Stomach (tissue), 4 donors: Measurements from ENCODE around the gene SLC16A7.

Source experiments
- EP300 ChIP-seq: sonication (generic); formaldehyde crosslinking; IDR thresholded peaks from one replicate; pipeline ENCODE4 v1.6.1; 2017; ENCODE audit warnings: antibody characterized with exemption
- POLR2A ChIP-seq, 4 donors: fragments of 450-650 bp; IDR thresholded peaks; one replicate each; pipeline ENCODE4 v1.6.1; 2016; ENCODE audit warnings: antibody characterized with exemption in 4 of 4, control low read depth in 2 of 4, mild to moderate bottlenecking in 1 of 4, moderate library complexity in 1 of 4
- POLR2AphosphoS5 ChIP-seq, 3 donors: sonication (generic); formaldehyde crosslinking; IDR thresholded peaks; one replicate each; pipeline ENCODE4 v1.6.1; 2016; ENCODE audit warnings: antibody characterized with exemption in 3 of 3
- TF ChIP-seq, protein P1 (sequence below), 7 experiments: fragments of 450-650 bp in 4 of 7; fragments of 200-600 bp in 3 of 7; sonication (generic) in 3 of 7; IDR thresholded peaks; one replicate each; pipeline ENCODE4 v1.5.1; 2016 to 2019; ENCODE audit warnings: antibody characterized with exemption in 7 of 7, control low read depth in 2 of 7, mild to moderate bottlenecking in 1 of 7

DNA sequence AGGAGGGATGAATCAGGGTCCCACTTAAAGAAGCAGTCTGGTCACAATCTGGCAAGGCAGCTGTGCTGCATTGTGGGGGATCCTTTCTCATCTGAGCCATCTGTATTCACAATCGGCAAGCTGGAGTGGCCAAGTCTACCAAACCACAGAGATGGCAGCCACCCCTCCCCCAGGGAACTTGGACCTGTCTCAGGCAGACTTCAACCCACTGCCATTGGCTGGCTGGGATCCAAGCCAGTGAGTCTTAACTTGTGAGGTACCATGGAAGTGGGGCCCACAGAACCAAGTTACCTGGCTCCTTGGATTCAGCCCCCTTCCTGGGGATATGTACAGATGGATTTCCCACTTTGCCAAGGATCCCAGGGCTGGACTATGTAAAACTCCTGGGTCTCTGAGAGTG, 196.8 kb downstream of the SLC16A7 start:
- TF ChIP-seq EP300 = no peak
- TF ChIP-seq, protein P1, sequence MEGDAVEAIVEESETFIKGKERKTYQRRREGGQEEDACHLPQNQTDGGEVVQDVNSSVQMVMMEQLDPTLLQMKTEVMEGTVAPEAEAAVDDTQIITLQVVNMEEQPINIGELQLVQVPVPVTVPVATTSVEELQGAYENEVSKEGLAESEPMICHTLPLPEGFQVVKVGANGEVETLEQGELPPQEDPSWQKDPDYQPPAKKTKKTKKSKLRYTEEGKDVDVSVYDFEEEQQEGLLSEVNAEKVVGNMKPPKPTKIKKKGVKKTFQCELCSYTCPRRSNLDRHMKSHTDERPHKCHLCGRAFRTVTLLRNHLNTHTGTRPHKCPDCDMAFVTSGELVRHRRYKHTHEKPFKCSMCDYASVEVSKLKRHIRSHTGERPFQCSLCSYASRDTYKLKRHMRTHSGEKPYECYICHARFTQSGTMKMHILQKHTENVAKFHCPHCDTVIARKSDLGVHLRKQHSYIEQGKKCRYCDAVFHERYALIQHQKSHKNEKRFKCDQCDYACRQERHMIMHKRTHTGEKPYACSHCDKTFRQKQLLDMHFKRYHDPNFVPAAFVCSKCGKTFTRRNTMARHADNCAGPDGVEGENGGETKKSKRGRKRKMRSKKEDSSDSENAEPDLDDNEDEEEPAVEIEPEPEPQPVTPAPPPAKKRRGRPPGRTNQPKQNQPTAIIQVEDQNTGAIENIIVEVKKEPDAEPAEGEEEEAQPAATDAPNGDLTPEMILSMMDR (IDR thresholded peaks at IDR 0.05) = no peak
- TF ChIP-seq POLR2A (IDR thresholded peaks at IDR 0.05) = no peak
- no peak for TF ChIP-seq POLR2AphosphoS5 (IDR thresholded peaks at IDR 0.05)
